Gastroesophageal sphincter (tissue), 4 donors: ENCODE measurements around the gene MEIS3. TPM values are rescaled to one million over a fixed set of nuclear protein-coding genes. Genes with fewer than 3 reads are reported as not detected.

Source experiments
- ATAC-seq: fragments of 150-250 bp; one replicate; pipeline ENCODE4 v1.9.1; 2016; ENCODE audit warnings: mild to moderate bottlenecking, moderate library complexity
- H3K27ac ChIP-seq, 4 donors: fragments of 200-600 bp; sonication (generic) in 3 of 4; 1 replicate in 3 of 4; 2 replicates in 1 of 4; pipeline ENCODE4 v1.5.1; 2016 to 2019
- H3K27me3 ChIP-seq: fragments of 200-600 bp; sonication (generic); one replicate; pipeline ENCODE4 v1.5.1; 2019
- H3K36me3 ChIP-seq, 2 donors: fragments of 200-600 bp; sonication (generic); one replicate each; pipeline ENCODE4 v1.5.1; 2019; ENCODE audit warnings: control low read depth in 1 of 2
- H3K4me1 ChIP-seq, 3 donors: fragments of 200-600 bp; sonication (generic); 1 replicate in 2 of 3; 2 replicates in 1 of 3; pipeline ENCODE4 v1.5.1; 2016 to 2019; ENCODE audit warnings: control low read depth in 2 of 3
- H3K4me3 ChIP-seq, 2 donors: fragments of 200-600 bp; sonication (generic); one replicate each; pipeline ENCODE4 v1.5.1; 2019; ENCODE audit warnings: mild to moderate bottlenecking in 1 of 2, moderate library complexity in 1 of 2
- H3K9me3 ChIP-seq, 3 donors: fragments of 200-600 bp; sonication (generic); one replicate each; pipeline ENCODE4 v1.5.1; 2017 to 2019; ENCODE audit warnings: control low read depth in 2 of 3
- EP300 ChIP-seq: sonication (generic); formaldehyde crosslinking; IDR thresholded peaks from one replicate; pipeline ENCODE4 v1.6.1; 2017; ENCODE audit warnings: antibody characterized with exemption, mild to moderate bottlenecking
- POLR2A ChIP-seq, 2 donors: fragments of 450-650 bp; IDR thresholded peaks; one replicate each; pipeline ENCODE4 v1.6.1; 2017; ENCODE audit warnings: antibody characterized with exemption in 2 of 2, mild to moderate bottlenecking in 2 of 2, moderate library complexity in 1 of 2
- POLR2AphosphoS5 ChIP-seq: sonication (generic); formaldehyde crosslinking; IDR thresholded peaks from one replicate; pipeline ENCODE4 v1.6.1; 2017; ENCODE audit warnings: antibody characterized with exemption
- whole genome bisulfite sequencing, 2 donors: methylation state at CpG; one replicate each; pipeline ENCODE4 v1.1.5; 2018; ENCODE audit warnings: low coverage in 1 of 2; 5-methylcytosine and 5-hydroxymethylcytosine counted together
- total RNA-seq, 4 donors: library from RNA; depleted of rRNA; stranded (reverse); fragments of >200 nt; gene quantifications; one replicate each; pipeline ENCODE4 v1.1.0, GENCODE V29; 2016
- TF ChIP-seq, protein P1 (sequence below), 4 experiments: fragments of 200-600 bp in 2 of 4; fragments of 450-650 bp in 2 of 4; sonication (generic) in 1 of 4; IDR thresholded peaks; one replicate each; pipeline ENCODE4 v1.5.1; 2017 to 2019; ENCODE audit warnings: antibody characterized with exemption in 4 of 4, mild to moderate bottlenecking in 2 of 4, moderate library complexity in 2 of 4

Gene MEIS3
- total RNA-seq, 4 donors from 2014 or later = 23.5 to 37.2 (median 30.3) TPM

DNA sequence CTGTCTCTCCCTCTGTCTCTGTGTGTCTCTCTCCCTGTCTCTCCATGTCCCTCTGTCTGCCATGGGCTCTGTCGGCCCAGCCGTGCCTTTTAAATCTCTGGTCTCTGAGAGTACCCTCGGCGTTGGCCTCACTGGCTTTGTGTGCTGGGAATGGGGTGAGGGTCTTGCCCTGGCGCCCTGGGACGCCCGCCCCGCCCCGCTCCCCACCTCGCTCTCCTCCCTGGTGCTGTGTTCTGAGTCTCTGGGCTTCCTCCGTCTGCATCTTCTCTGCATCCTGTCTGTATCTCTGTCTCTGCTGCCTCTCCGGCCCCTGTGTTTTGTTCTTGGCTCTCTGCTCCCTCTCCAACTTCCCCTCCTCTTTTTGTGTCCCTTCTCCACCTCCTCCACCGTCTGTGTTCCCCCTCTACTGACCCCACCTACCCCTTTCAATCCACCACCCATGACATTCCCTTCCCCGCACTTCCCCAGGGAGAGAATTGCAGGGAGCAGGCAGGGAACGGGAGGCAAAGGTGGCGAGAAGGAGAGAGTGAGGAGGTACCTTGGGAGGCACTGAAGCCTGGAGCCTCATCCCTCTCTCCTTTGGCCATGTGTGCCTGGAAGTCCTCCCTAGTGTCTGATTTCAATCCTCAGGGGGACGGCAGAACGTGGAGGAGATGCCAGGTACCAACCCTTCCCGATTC, 4.0 kb upstream of the MEIS3 start:
- ATAC-seq = no peak
- 11 to 23% methylated on average over 5 to 11 of the region's 19 CpGs for WGBS, 2 donors
- Histone ChIP-seq H3K4me3 (no peak overlapping the region), H3K36me3 (no peaks in the 10 kb centered on the region), H3K4me1 (peaks cover 0 to 36% (median 12%) of the 10 kb centered on the region in 3 donors), H3K27me3 (peaks cover 78% of the 10 kb centered on the region), H3K27ac (no peak overlapping the region), H3K9me3 (no peaks in the 10 kb centered on the region)
- TF ChIP-seq, protein P1, sequence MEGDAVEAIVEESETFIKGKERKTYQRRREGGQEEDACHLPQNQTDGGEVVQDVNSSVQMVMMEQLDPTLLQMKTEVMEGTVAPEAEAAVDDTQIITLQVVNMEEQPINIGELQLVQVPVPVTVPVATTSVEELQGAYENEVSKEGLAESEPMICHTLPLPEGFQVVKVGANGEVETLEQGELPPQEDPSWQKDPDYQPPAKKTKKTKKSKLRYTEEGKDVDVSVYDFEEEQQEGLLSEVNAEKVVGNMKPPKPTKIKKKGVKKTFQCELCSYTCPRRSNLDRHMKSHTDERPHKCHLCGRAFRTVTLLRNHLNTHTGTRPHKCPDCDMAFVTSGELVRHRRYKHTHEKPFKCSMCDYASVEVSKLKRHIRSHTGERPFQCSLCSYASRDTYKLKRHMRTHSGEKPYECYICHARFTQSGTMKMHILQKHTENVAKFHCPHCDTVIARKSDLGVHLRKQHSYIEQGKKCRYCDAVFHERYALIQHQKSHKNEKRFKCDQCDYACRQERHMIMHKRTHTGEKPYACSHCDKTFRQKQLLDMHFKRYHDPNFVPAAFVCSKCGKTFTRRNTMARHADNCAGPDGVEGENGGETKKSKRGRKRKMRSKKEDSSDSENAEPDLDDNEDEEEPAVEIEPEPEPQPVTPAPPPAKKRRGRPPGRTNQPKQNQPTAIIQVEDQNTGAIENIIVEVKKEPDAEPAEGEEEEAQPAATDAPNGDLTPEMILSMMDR (IDR thresholded peaks at IDR 0.05) = no peak
- TF ChIP-seq POLR2A (IDR thresholded peaks at IDR 0.05) = no peak
- TF ChIP-seq POLR2AphosphoS5 = no peak
- no peak for TF ChIP-seq EP300

DNA sequence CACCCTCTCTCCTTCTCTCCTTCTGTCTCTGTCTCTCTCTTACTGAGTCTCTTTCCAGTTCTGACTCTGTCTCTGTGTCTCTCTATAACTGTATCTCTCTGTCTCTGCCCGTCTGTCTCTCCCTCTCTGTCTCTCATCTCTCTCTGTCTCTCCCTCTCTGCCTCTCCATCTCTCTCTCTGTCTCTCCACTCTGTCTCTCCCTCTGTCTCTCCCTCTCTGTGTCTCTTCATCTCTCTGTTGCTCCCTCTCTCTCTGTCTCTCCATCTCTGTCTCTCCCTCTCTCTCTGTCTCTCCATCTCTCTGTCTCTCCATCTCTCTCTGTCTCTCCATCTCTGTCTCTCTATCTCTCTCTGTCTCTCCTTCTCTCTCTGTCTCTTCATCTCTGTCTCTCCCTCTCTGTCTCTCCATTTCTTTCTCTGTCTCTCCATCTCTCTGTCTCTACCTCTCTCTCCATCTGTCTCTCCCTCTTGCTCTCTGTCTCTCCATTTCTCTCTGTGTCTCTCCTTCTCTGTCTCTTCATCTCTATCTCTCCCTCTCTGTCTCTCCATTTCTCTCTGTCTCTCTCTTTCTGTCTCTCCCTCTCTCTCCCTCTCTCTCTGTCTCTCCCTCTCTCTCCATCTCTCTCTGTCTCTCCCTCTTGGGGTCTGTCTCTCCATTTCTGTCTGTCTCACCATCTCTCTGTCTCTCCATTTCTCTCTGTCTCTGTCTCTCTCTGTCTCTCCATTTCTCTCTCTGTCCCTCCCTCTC, 3.3 kb upstream of the MEIS3 start:
- Histone ChIP-seq H3K36me3 (no peaks in the 10 kb centered on the region), H3K4me1 (peaks cover 0 to 36% (median 11%) of the 10 kb centered on the region in 3 donors), H3K9me3 (no peaks in the 10 kb centered on the region), H3K4me3 (no peak overlapping the region), H3K27ac (no peak overlapping the region), H3K27me3 (peaks cover 84% of the 10 kb centered on the region)
- TF ChIP-seq POLR2AphosphoS5 (no peak), POLR2A (IDR thresholded peaks at IDR 0.05) (no peak), EP300 (no peak)
- TF ChIP-seq, protein P1 (IDR thresholded peaks at IDR 0.05) = no peak
- WGBS, 2 donors = 6 to 50% methylated on average over 1 of the region's 1 CpG
- ATAC-seq = no peak

- no peak for ATAC-seq
- no peak overlapping the region for H3K4me3 ChIP-seq
- WGBS, 2 donors = 3% methylated on average over 23 of the region's 31 CpGs; no CpG with 5 or more reads in 1 of the 2 donors
- H3K36me3 ChIP-seq = no peaks in the 10 kb centered on the region
- peaks cover 89% of the 10 kb centered on the region for H3K27me3 ChIP-seq
- TF ChIP-seq, protein P1 (IDR thresholded peaks at IDR 0.05) = no peak
- no peak for TF ChIP-seq EP300
- TF ChIP-seq POLR2A (IDR thresholded peaks at IDR 0.05) = no peak
- no peak for TF ChIP-seq POLR2AphosphoS5
- H3K27ac ChIP-seq = no peak overlapping the region
- no peaks in the 10 kb centered on the region for H3K9me3 ChIP-seq
- H3K4me1 ChIP-seq = peaks cover 0 to 36% (median 8%) of the 10 kb centered on the region in 3 donors
Measured at GRCh38 chr19:47421844-47422395, 2.6 kb upstream of the MEIS3 start.

- Histone ChIP-seq H3K36me3 (no peaks in the 10 kb centered on the region), H3K27ac (no peak overlapping the region), H3K4me3 (no peak overlapping the region), H3K4me1 (peaks cover 0 to 41% (median 8%) of the 10 kb centered on the region in 3 donors), H3K9me3 (no peaks in the 10 kb centered on the region), H3K27me3 (peaks cover 94% of the 10 kb centered on the region)
- 27 to 67% methylated on average over 1 to 4 of the region's 16 CpGs for WGBS, 2 donors
- no peak for TF ChIP-seq EP300
- TF ChIP-seq, protein P1 (IDR thresholded peaks at IDR 0.05) = no peak
- ATAC-seq = no peak
Measured at GRCh38 chr19:47421244-47421786, 2.0 kb upstream of the MEIS3 start.
